Mucosa of rectum (tissue), 2 donors: ENCODE data around the gene MPC1L.
"Not testable (repeated sequence)": the region's sequence is repeated elsewhere in the genome, so short reads cannot be mapped to it uniquely, and the experiment has no call there.

ENCODE experiments used
- H3K27ac ChIP-seq, 2 donors: one replicate each; pipeline ENCODE4 v1.7.0; 2013; ENCODE audit warnings: inconsistent platforms in 2 of 2, low read depth in 2 of 2, low read length in 2 of 2
- H3K27me3 ChIP-seq, 2 donors: one replicate each; pipeline ENCODE4 v1.7.0; 2013; ENCODE audit warnings: low read length in 2 of 2; ENCODE audit not compliant: control insufficient read depth in 2 of 2, insufficient read depth in 2 of 2
- H3K36me3 ChIP-seq, 2 donors: one replicate each; pipeline ENCODE4 v1.7.0; 2013; ENCODE audit warnings: low read length in 2 of 2; ENCODE audit not compliant: control insufficient read depth in 2 of 2, insufficient read depth in 2 of 2
- H3K4me1 ChIP-seq, 2 donors: one replicate each; pipeline ENCODE4 v1.7.0; 2013; ENCODE audit warnings: low read length in 2 of 2, mild to moderate bottlenecking in 1 of 2; ENCODE audit not compliant: control insufficient read depth in 2 of 2, insufficient read depth in 2 of 2
- H3K4me3 ChIP-seq, 2 donors: one replicate each; pipeline ENCODE4 v1.7.0; 2013; ENCODE audit warnings: low read length in 2 of 2
- H3K9ac ChIP-seq, 2 donors: one replicate each; pipeline ENCODE4 v1.7.0; 2013; ENCODE audit warnings: low read length in 2 of 2, low read depth in 1 of 2, mild to moderate bottlenecking in 1 of 2
- H3K9me3 ChIP-seq, 2 donors: one replicate each; pipeline ENCODE4 v1.7.0; 2013; ENCODE audit warnings: low read length in 2 of 2; ENCODE audit not compliant: control insufficient read depth in 2 of 2
- donor health status: healthy.
- donor health status: Normal muscosa, but diverticular disease.

The MPC1L gene

GRCh38 chrX:40582178-40582577 lies 41.0 kb upstream of the MPC1L start:
- H3K9ac ChIP-seq, H3K9me3 ChIP-seq, H3K27ac ChIP-seq, H3K4me1 ChIP-seq, H3K36me3 ChIP-seq, H3K4me3 ChIP-seq, H3K27me3 ChIP-seq: not testable (repeated sequence)

- Histone ChIP-seq H3K4me1 (peaks cover 7% of the 10 kb centered on the region in 2 donors), H3K4me3 (no peak overlapping the region), H3K27me3 (peaks cover 7% of the 10 kb centered on the region in 2 donors), H3K27ac (no peak overlapping the region), H3K36me3 (no peaks in the 10 kb centered on the region), H3K9me3 (no peaks in the 10 kb centered on the region), H3K9ac (no peak overlapping the region)
Observed at GRCh38 chrX:40582811-40583210, 40.4 kb upstream of the MPC1L start.

GRCh38 chrX:40587623-40588022 lies 35.6 kb upstream of the MPC1L start:
- peaks cover 5 to 13% of the 10 kb centered on the region in 2 donors for H3K27me3 ChIP-seq
- H3K4me1 ChIP-seq, H3K27ac ChIP-seq, H3K36me3 ChIP-seq, H3K4me3 ChIP-seq, H3K9me3 ChIP-seq, H3K9ac ChIP-seq: not testable (repeated sequence)

GRCh38 chrX:40589616-40590321 lies 33.5 kb upstream of the MPC1L start:
- H3K4me3 ChIP-seq, H3K9me3 ChIP-seq, H3K9ac ChIP-seq, H3K27ac ChIP-seq, H3K4me1 ChIP-seq, H3K36me3 ChIP-seq: not testable (repeated sequence)
- peaks cover 5 to 13% of the 10 kb centered on the region in 2 donors for H3K27me3 ChIP-seq

DNA sequence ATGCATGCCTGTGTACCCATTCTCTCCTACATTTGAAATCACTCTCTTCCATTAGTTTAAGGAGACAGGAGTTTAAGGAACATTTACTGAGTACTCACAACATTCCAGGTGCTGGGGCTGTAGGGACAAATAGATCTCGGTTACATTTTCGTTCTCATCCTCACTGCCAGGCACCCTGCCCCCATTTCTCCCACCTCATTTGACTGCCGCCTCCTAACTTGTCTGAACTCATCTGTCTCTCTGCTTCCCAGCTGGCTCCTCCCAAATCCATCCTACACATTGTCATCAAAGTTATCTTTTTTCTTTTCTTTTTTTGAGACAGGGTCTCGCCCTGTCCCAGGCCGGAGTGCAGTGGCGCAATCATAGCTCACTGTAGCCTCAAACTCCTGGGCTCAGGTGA lies 19.8 kb upstream of the MPC1L start:
- no peak overlapping the region for H3K9ac ChIP-seq
- peaks cover 0 to 11% of the 10 kb centered on the region in 2 donors for H3K27me3 ChIP-seq
- H3K9me3 ChIP-seq, result no peaks in the 10 kb centered on the region
- no peak overlapping the region for H3K27ac ChIP-seq
- peaks cover 9% of the 10 kb centered on the region in 2 donors for H3K36me3 ChIP-seq
- no peaks in the 10 kb centered on the region for H3K4me1 ChIP-seq
- H3K4me3 ChIP-seq, result no peak overlapping the region

DNA sequence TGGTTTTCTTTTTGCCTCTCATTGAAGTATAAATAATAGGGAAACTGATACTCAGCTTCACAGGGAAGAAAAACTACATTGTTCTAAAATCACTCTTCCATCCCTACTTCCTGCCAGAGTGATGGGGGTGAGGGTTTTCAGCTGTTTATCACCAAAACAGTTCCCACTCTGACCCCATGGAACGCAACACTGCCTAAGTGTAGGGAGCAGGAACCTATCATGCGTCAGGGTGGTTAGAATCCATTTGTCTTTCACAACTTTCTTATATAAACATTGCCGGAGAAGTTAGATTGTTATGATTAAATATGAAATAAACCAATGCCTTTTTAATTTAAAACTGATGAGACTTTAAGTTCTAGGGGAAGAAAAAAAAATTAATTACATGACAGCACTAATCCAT lies 15.8 kb upstream of the MPC1L start:
- Histone ChIP-seq H3K36me3 (peaks cover 0 to 2% of the 10 kb centered on the region in 2 donors), H3K4me1 (no peaks in the 10 kb centered on the region), H3K4me3 (no peak overlapping the region), H3K27ac (no peak overlapping the region), H3K9me3 (no peaks in the 10 kb centered on the region), H3K27me3 (peaks cover 0 to 3% of the 10 kb centered on the region in 2 donors), H3K9ac (no peak overlapping the region)

DNA sequence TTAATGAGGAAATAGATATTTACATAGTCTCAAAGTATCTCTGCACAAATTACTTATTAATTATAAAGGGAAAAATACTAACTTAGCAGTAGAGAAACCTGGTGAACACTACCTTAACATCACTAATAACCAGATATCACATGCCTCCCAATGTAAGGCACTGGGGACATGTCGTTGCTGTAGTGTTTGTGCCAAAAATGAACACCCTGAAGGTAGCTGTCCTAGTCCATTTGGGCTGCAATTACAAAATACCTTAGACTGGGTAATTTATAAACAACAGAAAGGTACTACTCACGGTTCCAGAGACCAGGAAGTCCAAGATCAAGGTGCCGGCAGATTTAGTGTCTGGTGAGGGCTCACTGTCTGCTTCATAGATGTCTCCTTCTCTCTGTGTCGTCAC lies 10.7 kb upstream of the MPC1L start:
- H3K27me3 ChIP-seq, result peaks cover 0 to 7% of the 10 kb centered on the region in 2 donors
- H3K27ac ChIP-seq, result no peak overlapping the region
- no peaks in the 10 kb centered on the region for H3K9me3 ChIP-seq
- no peak overlapping the region for H3K4me3 ChIP-seq
- no peaks in the 10 kb centered on the region for H3K36me3 ChIP-seq
- H3K9ac ChIP-seq, result no peak overlapping the region
- H3K4me1 ChIP-seq, result no peaks in the 10 kb centered on the region

- Histone ChIP-seq H3K36me3 (no peaks in the 10 kb centered on the region), H3K4me1 (no peaks in the 10 kb centered on the region), H3K27ac (no peak overlapping the region), H3K9me3 (no peaks in the 10 kb centered on the region), H3K27me3 (peaks cover 4 to 9% of the 10 kb centered on the region in 2 donors), H3K9ac (no peak overlapping the region), H3K4me3 (no peak overlapping the region)
Observed at GRCh38 chrX:40615976-40616375, 7.3 kb upstream of the MPC1L start.

DNA sequence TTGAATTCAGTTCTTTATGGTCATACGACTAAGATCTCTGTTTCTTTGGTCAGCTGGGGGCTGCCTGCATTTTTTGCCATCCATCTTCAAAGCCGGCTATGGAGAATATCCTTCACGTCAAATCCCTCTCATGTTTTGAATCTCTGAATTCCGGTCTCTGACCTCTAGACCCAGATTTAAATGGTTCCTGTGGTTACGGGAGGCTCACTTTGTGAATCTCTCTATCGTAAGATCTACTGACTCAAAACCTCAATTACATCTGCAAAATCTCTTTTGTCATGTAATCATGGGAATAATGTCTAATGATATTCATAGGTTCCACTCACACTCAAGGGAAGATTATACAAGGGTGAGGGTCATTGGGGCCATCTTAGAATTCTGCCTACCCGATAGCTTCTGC lies 5.7 kb upstream of the MPC1L start:
- no peak overlapping the region for H3K9ac ChIP-seq
- H3K4me1 ChIP-seq, result no peaks in the 10 kb centered on the region
- H3K27me3 ChIP-seq, result peaks cover 4 to 8% of the 10 kb centered on the region in 2 donors
- no peaks in the 10 kb centered on the region for H3K9me3 ChIP-seq
- H3K27ac ChIP-seq, result no peak overlapping the region
- no peaks in the 10 kb centered on the region for H3K36me3 ChIP-seq
- H3K4me3 ChIP-seq, result no peak overlapping the region

- H3K27me3 ChIP-seq, result peaks cover 2 to 13% of the 10 kb centered on the region in 2 donors
- no peak overlapping the region for H3K9ac ChIP-seq
- no peak overlapping the region for H3K27ac ChIP-seq
- H3K36me3 ChIP-seq, result peaks cover 3% of the 10 kb centered on the region in 2 donors
- peak overlapping the region in 1 of 2 donors; percentile 23 for H3K4me3 ChIP-seq
- peaks cover 0 to 4% of the 10 kb centered on the region in 2 donors for H3K9me3 ChIP-seq
- H3K4me1 ChIP-seq, result no peaks in the 10 kb centered on the region
Observed at GRCh38 chrX:40622479-40623138, 619 bp upstream of the MPC1L start.
